ENCODE measurements around the gene KIF3B.

Gene KIF3B

GRCh38 chr20:32277361-32278198 lies at the start of gene KIF3B:
Gene KIF3B (plus strand): TSS chr20:32277651. CDS start chr20:32309778, 32,127 bp downstream.
- DNase-seq (ENCODE audit: extremely low spot score, insufficient read length, low read depth) (peak; percentile 95), FAIRE-seq (peak; percentile 81)

DNA sequence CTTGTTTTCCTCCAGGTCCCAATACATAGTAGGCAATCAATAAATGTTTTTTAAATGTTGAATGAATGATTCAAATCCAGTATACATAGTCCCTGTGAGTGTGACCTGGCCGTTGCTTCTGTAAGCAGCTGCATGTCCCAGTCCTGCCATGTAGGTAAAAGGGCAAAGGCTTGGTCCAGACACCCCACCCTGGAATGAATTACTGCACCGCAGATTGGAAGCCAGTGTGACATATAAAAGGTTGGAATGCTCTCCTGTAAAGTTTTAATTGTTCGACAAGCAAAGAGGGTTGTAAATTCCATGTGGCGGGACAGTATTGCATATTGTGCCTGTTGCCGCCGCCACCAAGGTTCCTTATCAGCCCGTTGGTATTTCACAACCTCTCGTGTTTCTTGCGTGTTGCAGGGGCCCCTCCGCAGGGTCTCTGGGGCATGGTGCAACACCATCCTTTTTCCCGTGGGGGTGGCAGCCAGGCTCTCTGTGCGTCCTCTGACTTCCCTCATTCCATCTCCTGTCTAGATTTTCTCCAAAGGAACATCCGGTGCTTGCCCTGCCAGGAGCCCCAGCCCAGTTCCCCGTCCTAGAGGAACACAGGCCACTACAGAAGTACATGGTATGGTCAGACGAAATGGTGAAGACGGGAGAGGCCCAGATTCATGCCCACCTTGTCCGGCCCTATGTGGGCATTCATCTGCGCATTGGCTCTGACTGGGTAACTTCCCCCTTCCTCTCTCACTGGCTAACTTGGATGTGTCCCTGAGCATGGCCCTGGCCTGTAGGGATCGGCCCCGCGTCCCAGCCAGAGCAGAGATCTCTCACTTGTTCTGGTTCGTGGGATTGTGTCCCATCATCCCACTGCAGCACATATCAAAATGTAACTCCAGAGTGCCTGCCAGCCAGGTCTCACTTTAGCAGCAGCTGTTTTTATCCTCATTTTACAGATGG lies 49.4 kb upstream of the KIF3B start:
- FAIRE-seq (no peak), DNase-seq (ENCODE audit: extremely low spot score, insufficient read length, low read depth) (no peak)

GRCh38 chr20:32229251-32229747 lies 48.2 kb upstream of the KIF3B start:
- FAIRE-seq (no peak), DNase-seq (ENCODE audit: extremely low spot score, insufficient read length, low read depth) (no peak)

- FAIRE-seq = no peak
- no peak for DNase-seq (ENCODE audit: extremely low spot score, insufficient read length, low read depth)
Observed at GRCh38 chr20:32230707-32231106, 46.7 kb upstream of the KIF3B start.

GRCh38 chr20:32231245-32231644 lies 46.2 kb upstream of the KIF3B start:
- DNase-seq (ENCODE audit: extremely low spot score, insufficient read length, low read depth) (no peak), FAIRE-seq (no peak)

DNA sequence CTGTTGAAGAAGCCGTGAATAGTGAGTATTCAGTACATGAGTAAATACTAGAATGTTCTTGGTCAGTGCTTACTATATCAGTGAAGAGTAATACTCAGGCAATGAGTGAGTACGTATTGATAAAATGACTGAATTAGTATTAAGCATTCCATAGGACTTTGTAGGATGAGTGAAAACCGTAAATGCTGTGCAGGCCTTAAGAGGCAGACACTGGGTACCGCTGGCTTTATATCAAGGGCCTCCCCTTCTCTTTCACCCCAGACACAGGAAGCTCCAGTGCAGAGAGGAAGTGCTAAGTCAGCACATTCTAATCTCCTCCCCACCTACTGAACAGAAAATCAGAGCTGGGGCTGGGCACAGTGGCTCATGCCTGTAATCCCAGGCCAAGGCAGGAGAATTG lies 45.6 kb upstream of the KIF3B start:
- FAIRE-seq (peak; percentile 47), DNase-seq (ENCODE audit: extremely low spot score, insufficient read length, low read depth) (no peak)

DNA sequence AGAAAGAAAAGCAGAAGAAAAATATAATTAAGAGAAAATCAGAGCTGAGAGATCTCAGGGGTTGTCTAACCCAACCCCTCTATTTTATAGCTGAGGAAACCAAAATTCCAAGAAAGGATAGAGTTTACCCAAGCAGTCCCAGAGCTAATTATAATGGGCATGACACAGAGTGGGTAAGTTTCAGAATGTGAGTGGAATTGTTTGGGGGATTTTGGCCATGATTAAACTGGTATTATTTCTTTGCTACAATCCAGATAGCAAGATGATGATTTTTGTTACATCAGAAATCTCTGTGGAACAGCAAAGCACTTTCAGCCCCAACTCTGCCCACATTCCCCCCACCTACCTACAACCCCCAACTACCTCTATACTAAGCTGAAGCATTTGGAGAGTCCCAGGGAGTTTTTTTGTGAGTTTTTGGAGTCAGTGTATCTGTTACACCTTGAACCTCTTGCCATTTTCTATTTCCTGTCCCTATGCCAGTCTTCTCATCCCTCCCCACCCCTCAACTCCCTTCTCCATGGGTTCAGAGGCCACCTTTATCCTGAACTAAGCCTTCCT lies 45.0 kb upstream of the KIF3B start:
- no peak for DNase-seq (ENCODE audit: extremely low spot score, insufficient read length, low read depth)
- peak; percentile 36 for FAIRE-seq

DNA sequence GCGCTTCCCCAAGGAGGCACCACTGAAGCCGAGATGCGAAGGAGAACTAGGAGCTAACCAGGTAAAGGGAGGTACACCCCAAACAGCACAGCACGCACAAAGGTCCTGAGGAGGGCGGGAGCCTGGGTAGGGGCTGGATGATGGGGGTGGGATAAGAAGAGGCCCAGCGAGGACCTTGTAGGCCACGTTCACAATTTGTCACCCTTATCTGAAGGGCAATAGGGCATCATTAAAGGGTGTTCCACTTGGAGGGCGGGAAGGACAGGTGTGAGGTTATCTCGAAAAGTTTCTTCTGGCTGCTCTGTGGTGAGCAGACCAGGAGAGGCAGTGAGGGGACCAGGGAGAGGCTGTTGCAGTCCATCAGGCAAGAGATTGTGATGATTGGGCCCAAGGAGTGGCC lies 44.2 kb upstream of the KIF3B start:
- no peak for DNase-seq (ENCODE audit: extremely low spot score, insufficient read length, low read depth)
- no peak for FAIRE-seq

DNA sequence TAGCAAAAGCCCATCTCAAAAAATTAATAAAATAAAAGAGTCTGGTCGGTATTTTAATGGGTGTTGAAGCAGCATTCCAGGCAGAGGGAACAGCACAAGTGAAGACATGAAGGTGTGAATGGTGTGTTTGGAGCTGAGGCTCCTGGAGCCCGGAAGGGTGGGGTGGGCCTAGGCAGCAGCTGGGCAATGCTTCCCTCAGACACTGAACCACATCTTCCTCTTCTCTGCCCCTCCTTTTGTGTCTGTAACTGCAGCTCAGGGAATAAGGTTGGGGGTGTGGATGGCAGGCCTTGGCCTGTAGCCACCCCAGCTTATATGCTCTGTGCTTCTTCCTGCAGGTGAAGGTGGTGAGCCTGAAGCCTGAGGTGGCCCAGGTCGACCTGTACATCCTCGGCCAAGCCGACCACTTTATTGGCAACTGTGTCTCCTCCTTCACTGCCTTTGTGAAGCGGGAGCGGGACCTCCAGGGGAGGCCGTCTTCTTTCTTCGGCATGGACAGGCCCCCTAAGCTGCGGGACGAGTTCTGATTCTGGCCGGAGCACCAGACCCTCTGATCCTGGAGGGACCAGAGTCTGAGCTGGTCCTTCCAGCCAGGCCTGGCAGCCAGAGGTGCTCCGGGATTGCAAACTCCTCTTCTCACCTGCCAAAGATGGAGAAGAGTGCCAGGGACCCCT lies 43.2 kb upstream of the KIF3B start:
- FAIRE-seq = no peak

GRCh38 chr20:32235331-32236047 lies 42.0 kb upstream of the KIF3B start:
- FAIRE-seq (no peak), DNase-seq (ENCODE audit: extremely low spot score, insufficient read length, low read depth) (no peak)

More for the DNA sequence above, 43.2 kb upstream of the KIF3B start:
- no peak for DNase-seq (ENCODE audit: extremely low spot score, insufficient read length, low read depth)

GRCh38 chr20:32236048-32236533 lies 41.4 kb upstream of the KIF3B start:
- DNase-seq (ENCODE audit: extremely low spot score, insufficient read length, low read depth) (no peak), FAIRE-seq (no peak)

- no peak for FAIRE-seq
Observed at GRCh38 chr20:32236819-32237218, 40.6 kb upstream of the KIF3B start.

DNA sequence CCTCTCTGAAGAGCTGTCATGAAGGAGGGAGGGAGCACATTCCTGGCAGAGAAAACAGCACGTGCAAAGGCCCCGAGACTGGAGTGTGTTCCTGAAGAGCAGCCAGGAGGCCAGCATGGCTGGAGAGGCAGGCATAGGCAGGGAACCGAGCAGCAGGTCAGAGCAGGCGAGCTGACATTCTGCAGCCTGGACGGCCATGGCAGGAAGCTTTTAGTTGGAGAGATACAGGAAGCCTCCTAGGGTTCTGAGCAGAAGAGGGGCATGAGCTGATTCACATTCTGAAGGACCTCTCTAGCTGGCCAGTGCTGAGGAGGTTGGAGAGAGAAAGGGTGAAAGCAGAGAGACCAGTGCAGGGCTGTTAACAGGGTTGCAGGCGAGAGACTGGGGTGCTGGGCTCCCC lies 40.0 kb upstream of the KIF3B start:
- FAIRE-seq = no peak
- no peak for DNase-seq (ENCODE audit: extremely low spot score, insufficient read length, low read depth)

More at GRCh38 chr20:32236819-32237218, 40.6 kb upstream of the KIF3B start:
- no peak for DNase-seq (ENCODE audit: extremely low spot score, insufficient read length, low read depth)

DNA sequence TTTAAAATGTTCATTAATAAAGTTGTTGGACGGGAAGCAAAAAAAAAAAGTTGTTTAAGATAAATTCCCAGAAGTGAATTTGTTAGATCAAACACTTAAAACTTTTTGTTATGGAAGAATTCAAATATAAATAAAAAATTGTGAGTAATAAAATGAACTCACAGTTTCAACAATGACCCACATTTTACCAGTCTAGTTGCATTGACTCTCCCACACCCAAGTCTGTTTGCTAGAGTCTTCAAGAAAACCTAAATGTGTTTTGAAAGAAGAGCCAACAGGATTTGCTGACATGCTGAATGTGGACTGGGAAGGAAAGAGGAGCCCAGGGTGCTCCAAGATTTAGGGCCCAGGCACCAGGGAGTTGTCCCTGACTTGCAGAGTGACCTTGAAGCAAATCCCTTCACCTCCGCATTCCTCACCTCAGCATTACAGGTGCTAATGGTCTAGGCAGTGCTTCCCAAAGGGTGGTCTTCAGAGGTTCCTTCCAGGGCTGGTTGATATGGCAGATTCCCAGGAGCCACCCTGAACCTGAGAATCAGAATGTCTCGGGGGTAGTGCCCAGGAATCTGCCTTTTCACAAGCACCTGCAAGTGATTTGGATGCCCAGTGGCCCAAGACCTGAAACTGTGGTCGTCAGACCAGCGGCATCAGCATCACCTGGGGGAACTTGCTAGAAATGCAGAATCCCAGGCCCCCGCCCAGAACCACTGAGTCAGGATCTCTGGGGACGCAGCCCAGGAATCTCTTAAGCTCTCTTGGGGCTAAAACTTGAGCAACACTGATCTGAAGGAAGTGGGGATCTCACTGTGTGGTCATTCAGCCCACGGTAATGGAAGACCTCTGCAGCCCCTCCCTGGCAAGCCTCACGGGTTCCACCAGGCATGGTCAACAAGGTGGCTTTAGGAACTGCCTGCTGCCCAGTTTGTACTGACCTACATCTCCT lies 38.7 kb upstream of the KIF3B start:
- FAIRE-seq = no peak

GRCh38 chr20:32240205-32240604 lies 37.2 kb upstream of the KIF3B start:
- DNase-seq (ENCODE audit: extremely low spot score, insufficient read length, low read depth) (no peak), FAIRE-seq (no peak)

More for the DNA sequence above, 38.7 kb upstream of the KIF3B start:
- no peak for DNase-seq (ENCODE audit: extremely low spot score, insufficient read length, low read depth)

GRCh38 chr20:32241807-32242206 lies 35.6 kb upstream of the KIF3B start:
- DNase-seq (ENCODE audit: extremely low spot score, insufficient read length, low read depth) (no peak), FAIRE-seq (no peak)

- FAIRE-seq (no peak), DNase-seq (ENCODE audit: extremely low spot score, insufficient read length, low read depth) (no peak)
Observed at GRCh38 chr20:32244150-32244823, 33.2 kb upstream of the KIF3B start.
